Peyer's patch (tissue), 4 donors: ENCODE measurements around the gene WNT9A. TPM values are rescaled to one million over a fixed set of nuclear protein-coding genes. Genes with fewer than 3 reads are reported as not detected.

ENCODE experiments used
- DNase-seq, 3 donors: peaks; one replicate each; pipeline ENCODE4 v3.0.0-alpha.2; 2017 to 2019
- H3K27ac ChIP-seq, 4 donors: fragments of 200-600 bp; sonication (generic); one replicate each; pipeline ENCODE4 v1.5.1; 2016 to 2019
- H3K27me3 ChIP-seq, 2 donors: fragments of 200-600 bp; sonication (generic); one replicate each; pipeline ENCODE4 v1.5.1; 2019
- H3K36me3 ChIP-seq, 3 donors: fragments of 200-600 bp; sonication (generic); one replicate each; pipeline ENCODE4 v1.5.1; 2016 to 2019
- H3K4me1 ChIP-seq, 4 donors: fragments of 200-600 bp; sonication (generic); one replicate each; pipeline ENCODE4 v1.5.1; 2016 to 2019
- H3K4me3 ChIP-seq, 4 donors: fragments of 200-600 bp; sonication (generic); 1 replicate in 3 of 4; 2 replicates in 1 of 4; pipeline ENCODE4 v1.5.1; 2016 to 2019; ENCODE audit warnings: mild to moderate bottlenecking in 1 of 4
- H3K9me3 ChIP-seq, 4 donors: fragments of 200-600 bp; sonication (generic); one replicate each; pipeline ENCODE4 v1.5.1; 2016 to 2019; ENCODE audit warnings: mild to moderate bottlenecking in 1 of 4
- POLR2A ChIP-seq, 2 donors: fragments of 450-650 bp; IDR thresholded peaks; one replicate each; pipeline ENCODE4 v1.5.1; 2017; ENCODE audit warnings: antibody characterized with exemption in 2 of 2, mild to moderate bottlenecking in 2 of 2, moderate library complexity in 2 of 2
- total RNA-seq, 4 donors: library from RNA; depleted of rRNA; stranded (reverse); fragments of >200 nt; gene quantifications; one replicate each; pipeline ENCODE4 v1.1.0, GENCODE V29; 2016
- TF ChIP-seq, protein P1 (sequence below), 6 experiments: fragments of 450-650 bp in 4 of 6; fragments of 200-600 bp in 2 of 6; sonication (generic) in 1 of 6; IDR thresholded peaks; one replicate each; pipeline ENCODE4 v1.5.1; 2017 to 2019; ENCODE audit warnings: antibody characterized with exemption in 6 of 6, mild to moderate bottlenecking in 3 of 6, moderate library complexity in 1 of 6

Gene WNT9A
- total RNA-seq, 4 donors from 2014 or later, result 0.83 to 3.5 (median 2.6) TPM

DNA sequence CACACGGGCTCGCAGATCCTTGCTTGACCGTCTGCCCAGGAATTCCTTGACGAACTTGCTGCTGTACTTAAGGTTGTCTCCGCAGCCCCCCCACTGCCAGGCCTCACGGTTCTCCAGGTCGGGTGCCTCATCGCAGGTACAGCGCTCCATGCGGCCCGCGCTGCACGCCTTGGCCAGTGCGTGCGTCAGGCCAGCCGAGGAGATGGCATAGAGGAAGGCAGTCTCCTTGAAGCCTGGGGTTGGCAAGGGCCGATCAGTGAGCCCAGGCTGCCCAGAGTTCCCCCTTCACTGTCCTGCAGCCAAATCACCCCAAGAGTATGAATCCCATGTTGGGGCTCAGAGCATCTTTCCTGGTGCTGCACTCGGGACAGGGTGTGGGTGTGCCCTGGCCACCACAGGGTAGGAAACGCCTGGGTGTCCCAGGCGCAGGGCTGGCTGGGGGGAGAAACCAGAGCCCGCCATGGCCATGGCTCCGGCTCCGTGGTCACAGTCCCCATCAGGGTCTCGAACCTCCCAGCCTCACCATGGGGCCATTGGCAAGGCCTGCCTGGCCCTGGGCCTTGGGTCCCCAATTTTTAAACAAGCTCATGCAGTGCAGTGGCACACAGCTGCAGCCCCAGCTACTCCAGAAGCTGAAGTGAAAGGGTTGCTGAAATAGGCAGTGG, 23.4 kb downstream of the WNT9A start:
- no peak for DNase-seq
- Histone ChIP-seq H3K4me1 (no peaks in the 10 kb centered on the region), H3K27me3 (no peaks in the 10 kb centered on the region), H3K4me3 (no peak overlapping the region), H3K27ac (no peak overlapping the region), H3K9me3 (no peaks in the 10 kb centered on the region), H3K36me3 (no peaks in the 10 kb centered on the region)
- TF ChIP-seq POLR2A (IDR thresholded peaks at IDR 0.05), result no peak
- TF ChIP-seq, protein P1, sequence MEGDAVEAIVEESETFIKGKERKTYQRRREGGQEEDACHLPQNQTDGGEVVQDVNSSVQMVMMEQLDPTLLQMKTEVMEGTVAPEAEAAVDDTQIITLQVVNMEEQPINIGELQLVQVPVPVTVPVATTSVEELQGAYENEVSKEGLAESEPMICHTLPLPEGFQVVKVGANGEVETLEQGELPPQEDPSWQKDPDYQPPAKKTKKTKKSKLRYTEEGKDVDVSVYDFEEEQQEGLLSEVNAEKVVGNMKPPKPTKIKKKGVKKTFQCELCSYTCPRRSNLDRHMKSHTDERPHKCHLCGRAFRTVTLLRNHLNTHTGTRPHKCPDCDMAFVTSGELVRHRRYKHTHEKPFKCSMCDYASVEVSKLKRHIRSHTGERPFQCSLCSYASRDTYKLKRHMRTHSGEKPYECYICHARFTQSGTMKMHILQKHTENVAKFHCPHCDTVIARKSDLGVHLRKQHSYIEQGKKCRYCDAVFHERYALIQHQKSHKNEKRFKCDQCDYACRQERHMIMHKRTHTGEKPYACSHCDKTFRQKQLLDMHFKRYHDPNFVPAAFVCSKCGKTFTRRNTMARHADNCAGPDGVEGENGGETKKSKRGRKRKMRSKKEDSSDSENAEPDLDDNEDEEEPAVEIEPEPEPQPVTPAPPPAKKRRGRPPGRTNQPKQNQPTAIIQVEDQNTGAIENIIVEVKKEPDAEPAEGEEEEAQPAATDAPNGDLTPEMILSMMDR (IDR thresholded peaks at IDR 0.05), result no peak

- H3K27ac ChIP-seq, result no peak overlapping the region
- no peaks in the 10 kb centered on the region for H3K36me3 ChIP-seq
- H3K4me3 ChIP-seq, result no peak overlapping the region
- no peak for DNase-seq
- no peaks in the 10 kb centered on the region for H3K9me3 ChIP-seq
- H3K4me1 ChIP-seq, result no peaks in the 10 kb centered on the region
- TF ChIP-seq, protein P1 (IDR thresholded peaks at IDR 0.05), result no peak
- TF ChIP-seq POLR2A (IDR thresholded peaks at IDR 0.05), result no peak
- no peaks in the 10 kb centered on the region for H3K27me3 ChIP-seq
Observed at GRCh38 chr1:227923353-227924167, 24.2 kb downstream of the WNT9A start.

DNA sequence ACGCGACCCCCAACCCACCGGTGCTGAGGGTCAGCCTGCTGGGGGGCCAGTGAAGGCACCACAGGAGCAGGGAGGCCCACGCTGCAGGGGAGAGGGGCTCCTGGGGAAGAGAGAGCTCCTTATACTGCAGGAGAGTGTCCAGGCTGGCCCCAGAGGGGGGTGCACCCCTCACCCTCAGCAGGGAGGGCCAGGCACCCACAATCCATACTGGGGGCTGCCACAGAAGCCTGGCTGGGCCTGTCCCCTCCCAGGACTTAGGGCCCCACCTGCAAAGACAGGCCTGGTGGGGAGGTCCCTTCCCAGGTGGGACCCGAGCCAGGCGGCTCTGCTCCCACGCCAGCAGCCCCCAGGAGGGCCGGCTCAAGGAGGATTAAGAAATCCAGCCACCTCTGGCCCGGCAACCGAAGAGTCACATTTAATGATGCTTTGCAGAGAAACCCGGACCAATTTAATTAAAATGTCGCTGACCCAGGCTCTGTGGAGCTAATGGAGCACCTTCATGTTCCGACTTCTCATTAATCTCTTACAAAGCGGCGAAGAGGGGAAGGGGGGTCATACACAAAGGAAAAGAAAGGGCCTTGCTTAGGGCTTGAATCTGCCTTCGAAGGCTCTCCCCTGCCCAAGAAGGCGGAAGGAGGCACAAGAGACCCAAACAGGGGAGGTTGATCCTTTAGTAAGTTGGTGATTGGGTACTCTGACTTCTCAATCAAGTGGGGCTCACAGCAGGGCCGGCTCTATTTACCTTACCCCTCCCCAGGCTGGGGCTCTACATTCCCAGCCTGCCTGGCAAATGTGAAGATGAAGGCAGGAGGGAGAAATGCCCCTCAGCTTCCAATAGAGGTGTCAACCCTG, 25.0 kb downstream of the WNT9A start:
- Histone ChIP-seq H3K4me1 (no peaks in the 10 kb centered on the region), H3K36me3 (no peaks in the 10 kb centered on the region), H3K4me3 (no peak overlapping the region), H3K27me3 (no peaks in the 10 kb centered on the region), H3K9me3 (no peaks in the 10 kb centered on the region), H3K27ac (no peak overlapping the region)
- DNase-seq, result no peak
- TF ChIP-seq, protein P1 (IDR thresholded peaks at IDR 0.05), result no peak
- TF ChIP-seq POLR2A (IDR thresholded peaks at IDR 0.05), result no peak

DNA sequence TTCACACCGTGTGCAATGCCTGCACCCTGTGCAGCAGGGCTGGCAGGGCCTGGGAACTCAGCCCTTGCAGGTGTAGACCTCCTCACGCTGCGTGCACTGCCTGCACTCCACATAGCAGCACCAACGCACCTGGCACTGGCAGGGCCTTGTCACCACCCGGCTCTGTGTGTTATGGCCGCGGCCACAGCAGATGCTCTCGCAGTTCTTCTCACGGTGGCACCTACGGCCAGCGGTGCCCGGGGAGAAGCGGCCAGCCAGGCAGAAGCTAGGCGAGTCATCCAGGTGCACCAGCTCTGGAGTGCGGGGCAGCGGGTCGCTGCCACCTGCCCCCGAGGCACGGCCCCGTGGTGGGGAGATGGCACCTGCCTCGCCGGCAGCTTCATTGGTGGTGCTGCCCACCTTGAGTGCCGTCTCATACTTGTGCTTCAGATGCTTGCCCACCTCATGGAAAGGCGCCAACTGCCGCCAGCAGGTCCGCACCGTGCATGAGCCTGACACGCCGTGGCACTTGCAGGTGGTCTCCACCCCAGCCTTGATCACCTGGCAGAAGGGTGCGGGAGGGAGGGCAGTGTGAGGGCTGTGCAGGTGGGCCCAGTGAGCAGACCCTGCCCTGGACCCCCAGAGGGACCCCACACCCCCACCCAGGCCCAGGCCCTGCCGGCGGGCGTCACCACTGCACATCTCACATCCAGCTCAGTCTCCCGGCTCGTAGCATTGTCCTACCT, 26.1 kb downstream of the WNT9A start:
- no peaks in the 10 kb centered on the region for H3K9me3 ChIP-seq
- TF ChIP-seq POLR2A (IDR thresholded peaks at IDR 0.05), result no peak
- TF ChIP-seq, protein P1 (IDR thresholded peaks at IDR 0.05), result no peak
- no peaks in the 10 kb centered on the region for H3K4me1 ChIP-seq
- H3K4me3 ChIP-seq, result no peak overlapping the region
- no peak overlapping the region for H3K27ac ChIP-seq
- no peak for DNase-seq
- no peaks in the 10 kb centered on the region for H3K36me3 ChIP-seq
- no peaks in the 10 kb centered on the region for H3K27me3 ChIP-seq

DNA sequence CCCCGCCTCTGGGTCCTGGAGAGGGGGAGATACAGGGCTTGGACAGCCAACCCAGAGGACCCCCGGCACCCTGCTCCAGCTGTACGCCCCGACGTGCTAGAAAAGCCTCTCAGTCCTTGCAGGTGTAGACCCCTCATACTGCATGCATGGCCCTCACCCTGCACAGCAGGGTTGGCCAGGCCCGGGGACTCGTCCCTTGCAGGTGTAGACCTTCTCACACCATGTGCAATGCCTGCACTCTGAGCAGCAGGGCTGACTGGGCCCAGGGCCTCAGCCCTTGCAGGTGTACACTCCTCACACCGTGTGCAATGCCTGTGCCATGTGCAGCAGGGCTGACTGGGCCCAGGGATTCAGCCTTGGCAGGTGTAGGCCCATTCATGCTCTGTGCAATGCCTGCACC, 26.8 kb downstream of the WNT9A start:
- Histone ChIP-seq H3K9me3 (no peaks in the 10 kb centered on the region), H3K27me3 (no peaks in the 10 kb centered on the region), H3K4me1 (no peaks in the 10 kb centered on the region), H3K36me3 (no peaks in the 10 kb centered on the region), H3K27ac (no peak overlapping the region), H3K4me3 (no peak overlapping the region)
- TF ChIP-seq, protein P1 (IDR thresholded peaks at IDR 0.05), result no peak
- TF ChIP-seq POLR2A (IDR thresholded peaks at IDR 0.05), result no peak
- no peak for DNase-seq
